Breast epithelium (tissue), 3 donors: Measurements from ENCODE around the gene SPEM2.

Source experiments
- CTCF ChIP-seq, 3 donors: fragments of 450-650 bp; IDR thresholded peaks; one replicate each; pipeline ENCODE4 v1.5.1; 2016 to 2017; ENCODE audit warnings: antibody characterized with exemption in 3 of 3, mild to moderate bottlenecking in 3 of 3, moderate library complexity in 3 of 3
- POLR2A ChIP-seq: fragments of 450-650 bp; IDR thresholded peaks from one replicate; pipeline ENCODE4 v1.6.1; 2016; ENCODE audit warnings: antibody characterized with exemption, mild to moderate bottlenecking, moderate library complexity

- TF ChIP-seq POLR2A (no peak), CTCF (IDR thresholded peaks at IDR 0.05) (no peak)
Measured at GRCh38 chr17:7407082-7407481, 18.3 kb upstream of the SPEM2 start.
